HG03139 (cell line): Measurements from ENCODE around the gene RAPGEF1.

Experiments used
- ATAC-seq: cut with Tn5 transposase; IDR thresholded peaks from one replicate; pipeline ENCODE4 v1.9.1; 2021; ENCODE audit not compliant: unreplicated experiment

Gene RAPGEF1

DNA sequence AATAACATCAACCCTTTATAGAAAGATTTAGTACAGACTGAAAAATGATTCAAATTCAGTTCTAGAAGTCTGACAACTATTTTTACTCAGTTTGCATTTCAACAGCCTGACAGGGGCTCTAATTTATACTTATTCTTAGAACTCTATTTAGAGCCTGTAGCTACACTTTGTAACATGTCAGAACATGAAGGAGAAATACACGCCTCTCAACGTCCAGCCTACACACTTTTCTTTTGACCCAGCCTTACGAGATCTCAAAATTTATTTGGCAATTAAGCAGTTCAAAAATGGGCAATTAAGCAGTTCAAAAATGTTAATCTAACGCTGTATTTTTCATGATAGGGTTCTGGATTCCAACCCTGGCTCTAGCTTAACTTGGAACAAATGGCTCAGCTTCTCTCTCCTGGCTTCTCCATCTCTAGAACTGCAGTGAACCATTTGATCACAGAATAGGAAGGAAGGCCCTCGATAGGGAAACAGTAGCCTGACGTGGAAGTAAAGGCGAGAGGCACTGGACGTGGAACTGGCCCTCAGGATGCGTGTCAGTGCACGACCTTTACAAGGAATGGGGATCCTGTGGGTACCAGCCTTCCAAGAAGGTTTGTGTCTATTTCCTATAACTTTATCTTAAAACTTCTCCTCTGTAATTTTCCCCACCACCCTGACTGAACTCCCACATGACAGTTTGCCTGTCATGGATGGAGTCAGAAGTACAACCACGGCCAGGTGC lies 128.1 kb downstream of the RAPGEF1 start:
- ATAC-seq: no peak

DNA sequence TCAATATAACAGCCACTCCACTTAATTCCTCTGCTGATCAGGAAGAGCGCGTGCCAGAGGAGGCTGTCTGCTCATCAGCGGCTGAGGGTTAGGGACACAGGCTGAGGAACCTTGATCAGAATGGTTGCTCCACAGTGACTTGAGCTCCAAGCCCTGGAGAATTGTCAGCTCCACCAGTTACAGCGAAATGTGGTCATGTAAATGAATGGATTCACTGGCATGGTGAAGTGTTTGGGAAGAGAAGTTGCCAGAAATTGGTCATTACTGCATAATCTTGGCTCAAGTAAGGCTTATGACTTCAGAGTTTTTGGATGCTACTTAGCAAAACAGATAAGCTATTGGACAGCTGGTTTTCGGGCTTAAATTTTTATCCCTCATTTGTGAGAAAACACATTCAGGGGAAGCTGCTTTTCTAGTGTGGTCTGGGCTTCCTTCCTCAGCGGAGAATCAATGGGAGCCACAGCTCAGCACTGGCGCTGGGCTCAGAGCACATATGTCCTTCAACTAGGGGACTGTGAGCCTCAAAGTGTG lies 129.6 kb downstream of the RAPGEF1 start:
- ATAC-seq: no peak

DNA sequence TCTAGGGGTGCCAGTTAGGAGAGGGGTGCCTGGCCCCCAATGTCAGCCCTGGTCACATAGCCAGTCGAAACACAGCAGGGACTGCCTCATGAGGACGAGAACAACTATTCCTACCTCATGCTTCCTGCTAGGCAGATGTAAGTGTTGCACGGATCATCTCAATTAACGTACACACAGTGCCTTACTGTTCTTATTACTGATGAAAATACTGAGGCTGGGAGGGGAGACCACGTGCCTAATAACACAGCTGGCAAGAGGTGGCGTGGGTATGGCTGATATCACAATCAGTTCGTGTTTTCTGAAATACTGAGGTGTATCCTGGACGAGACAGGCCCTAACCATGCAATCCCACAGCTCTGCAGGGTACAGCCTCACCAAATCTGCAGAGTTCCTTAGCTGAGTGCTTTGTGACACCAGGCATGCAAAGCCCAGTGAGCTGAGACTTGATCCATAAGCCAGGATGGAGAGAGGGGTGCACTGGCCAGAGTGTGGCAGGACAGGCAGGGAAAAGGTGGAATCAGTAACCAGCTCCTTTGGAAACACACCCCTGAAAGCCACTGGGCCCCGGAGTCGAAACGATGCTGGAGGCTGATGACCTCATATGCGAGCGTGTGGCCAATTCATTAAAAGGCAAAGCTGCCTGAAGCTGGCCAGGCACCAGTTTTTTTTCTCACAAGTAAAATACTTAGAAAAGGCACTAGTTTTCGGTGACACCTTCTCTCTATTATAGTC lies 130.6 kb downstream of the RAPGEF1 start:
- ATAC-seq: no peak

DNA sequence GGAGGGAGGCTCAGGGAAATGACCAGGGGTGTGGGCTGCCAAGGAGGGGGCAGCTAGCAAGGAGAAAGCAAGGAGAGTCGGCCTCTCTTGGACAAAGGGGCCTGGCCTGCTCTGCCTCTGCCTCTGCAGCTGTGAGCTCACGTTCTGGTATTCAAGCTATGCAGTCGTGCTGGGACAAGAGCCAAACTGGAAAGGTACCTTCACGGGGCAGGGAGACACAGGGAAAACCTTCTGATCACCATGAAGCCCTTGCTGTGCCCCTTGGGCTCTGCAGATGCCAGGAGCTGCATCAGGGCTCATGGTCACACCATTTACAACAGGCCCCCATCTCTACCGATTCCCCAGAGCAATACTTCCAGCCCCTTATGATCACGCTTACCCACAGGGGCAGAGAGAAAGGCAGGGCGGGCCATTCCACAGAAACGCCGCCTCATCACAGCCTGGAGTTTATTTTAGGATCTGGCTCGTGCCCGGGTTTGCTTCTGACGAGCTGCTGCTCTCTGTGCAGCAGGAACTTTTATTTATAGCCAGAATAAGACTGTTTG lies 131.3 kb downstream of the RAPGEF1 start:
- no peak for ATAC-seq

DNA sequence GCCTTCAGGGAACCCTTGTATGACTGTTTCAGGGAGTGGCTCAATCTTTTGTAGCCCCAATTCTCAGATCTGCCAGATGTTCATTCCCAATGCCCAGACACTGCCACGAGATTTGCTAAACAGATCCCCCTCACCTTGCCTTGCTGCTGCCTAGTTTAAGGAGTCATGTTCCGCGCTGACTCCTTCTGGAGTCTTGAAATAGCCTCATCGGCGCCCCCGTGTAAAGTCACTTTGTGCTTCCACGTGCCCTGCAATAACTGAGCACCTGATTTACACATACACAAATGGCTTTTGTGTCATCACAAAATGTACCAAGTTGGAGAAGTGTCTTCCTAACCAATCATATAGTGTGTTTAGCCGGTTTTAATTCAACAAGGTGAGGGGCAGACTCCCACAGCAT lies 132.3 kb downstream of the RAPGEF1 start:
- ATAC-seq: no peak

DNA sequence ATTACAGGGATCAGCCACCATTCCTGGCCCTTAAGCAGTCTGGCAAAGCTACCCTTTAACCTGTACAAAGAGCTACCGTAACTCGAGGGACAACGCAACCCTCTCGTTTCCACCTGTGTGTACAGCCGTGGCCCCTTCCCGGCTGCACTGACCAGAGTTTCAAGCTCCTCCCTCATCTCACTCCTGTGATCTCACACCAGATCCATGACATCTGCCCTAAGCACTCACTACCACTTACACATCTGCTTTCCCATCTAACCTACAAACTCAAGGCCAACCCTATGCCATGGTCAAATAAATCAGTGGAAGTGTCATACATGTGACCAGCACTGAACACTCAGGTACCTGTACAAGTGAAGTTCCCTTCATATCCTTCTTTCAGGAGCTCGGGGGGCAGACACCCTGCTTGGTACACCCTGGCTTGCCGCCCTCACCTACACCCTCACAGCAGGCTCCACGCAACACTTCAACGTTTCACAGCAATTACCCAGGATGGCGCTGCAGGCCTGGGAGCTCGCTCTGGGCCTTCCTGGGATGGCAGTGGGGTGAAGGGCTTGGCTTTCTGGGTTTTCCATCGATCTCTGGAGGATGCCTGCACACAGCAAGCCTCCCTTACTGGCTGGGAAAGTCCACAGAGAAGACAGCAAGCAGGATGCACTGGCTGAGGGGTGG lies 132.8 kb downstream of the RAPGEF1 start:
- no peak for ATAC-seq

DNA sequence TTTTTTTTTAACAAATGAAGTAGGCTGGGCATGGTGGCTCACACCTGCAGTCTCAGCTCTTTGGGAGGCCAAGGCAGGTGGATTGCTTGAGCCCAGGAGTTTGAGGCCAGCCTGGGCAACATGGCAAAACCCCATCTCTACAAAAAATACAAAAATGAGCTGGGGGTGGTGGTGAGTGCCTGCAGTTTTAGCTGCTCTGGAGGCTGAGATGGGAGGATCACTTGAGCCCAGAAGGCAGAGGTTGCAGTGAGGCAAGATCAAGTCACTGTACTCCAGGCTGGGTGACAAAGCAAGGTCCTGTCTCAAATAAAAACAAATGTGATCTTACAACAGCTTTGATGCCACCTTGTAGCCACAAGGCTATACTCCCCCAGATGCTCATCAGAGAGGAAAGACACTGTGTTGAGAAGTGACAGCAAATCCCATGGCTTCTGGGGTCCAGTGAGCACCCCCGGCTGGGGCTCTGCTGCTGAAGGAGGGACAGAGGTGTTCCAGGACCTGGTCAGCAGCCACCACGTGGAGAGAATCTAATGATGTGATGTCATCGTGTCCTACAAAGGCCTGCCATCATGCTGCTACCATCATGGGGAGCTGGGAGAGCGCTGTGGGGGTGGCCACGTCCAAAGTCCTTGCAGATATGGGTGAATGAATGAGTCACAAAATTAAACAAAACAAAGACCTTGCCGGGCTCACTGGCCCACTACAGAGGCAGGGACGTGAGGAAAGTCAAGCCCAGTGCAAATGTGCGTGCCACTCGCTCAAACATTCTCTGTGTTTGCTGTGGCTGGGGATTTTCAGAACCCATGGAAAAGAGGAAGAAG lies 133.9 kb downstream of the RAPGEF1 start:
- no peak for ATAC-seq

DNA sequence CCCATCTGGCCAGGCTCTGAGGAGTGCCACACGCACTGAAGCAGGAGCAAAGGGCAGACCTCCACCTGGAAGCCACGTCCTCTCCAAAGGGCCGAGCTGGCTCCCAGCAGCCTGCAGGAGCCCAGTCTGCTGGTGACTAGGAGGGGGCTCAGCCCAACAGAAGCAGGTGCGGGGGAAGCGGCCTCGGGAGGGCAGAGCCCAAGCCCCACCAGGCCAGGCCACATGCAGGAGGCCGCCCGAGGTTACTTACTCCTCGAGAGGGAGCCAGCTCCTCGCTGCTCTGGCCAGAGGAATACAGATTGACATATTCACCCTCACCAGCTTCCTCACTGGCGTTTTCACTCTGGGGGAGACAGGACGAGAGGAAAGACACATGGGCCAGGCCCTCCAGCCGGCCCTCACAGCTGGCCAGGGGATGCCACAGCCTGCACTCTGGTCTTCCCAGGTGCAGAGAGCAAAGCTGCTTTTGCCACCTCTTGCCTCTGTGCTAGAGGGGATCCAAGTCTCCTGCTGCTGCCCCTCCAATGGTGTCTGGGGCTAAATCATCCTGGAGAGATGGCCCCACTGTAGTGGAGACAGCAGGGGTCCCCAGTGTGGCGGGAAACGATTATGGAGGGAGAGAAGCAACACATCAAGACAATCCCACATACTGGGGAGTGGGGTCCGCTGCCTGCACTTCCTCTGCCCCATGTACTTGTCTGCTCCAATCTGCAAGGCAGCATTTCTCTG lies 136.0 kb downstream of the RAPGEF1 start:
- no peak for ATAC-seq

DNA sequence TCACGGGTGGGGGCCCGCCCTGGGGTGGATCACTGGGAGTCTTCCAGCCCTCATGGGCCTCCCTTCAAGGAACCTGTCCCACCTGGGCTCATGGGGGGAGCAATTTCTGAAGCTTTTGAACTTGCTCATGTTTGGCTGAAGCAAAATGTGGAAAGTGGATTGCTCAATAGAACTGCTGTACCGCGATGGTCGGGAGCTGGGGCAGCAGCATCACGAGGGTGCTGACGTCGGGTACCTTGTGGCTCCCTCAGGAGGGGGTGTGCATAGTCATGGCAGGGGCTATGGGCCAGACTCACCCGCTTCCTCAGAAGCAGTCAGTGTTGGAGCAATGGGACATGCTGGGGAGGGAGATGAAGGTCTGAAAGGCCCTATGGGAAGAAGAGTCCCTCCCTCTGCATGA lies 136.7 kb downstream of the RAPGEF1 start:
- no peak for ATAC-seq

DNA sequence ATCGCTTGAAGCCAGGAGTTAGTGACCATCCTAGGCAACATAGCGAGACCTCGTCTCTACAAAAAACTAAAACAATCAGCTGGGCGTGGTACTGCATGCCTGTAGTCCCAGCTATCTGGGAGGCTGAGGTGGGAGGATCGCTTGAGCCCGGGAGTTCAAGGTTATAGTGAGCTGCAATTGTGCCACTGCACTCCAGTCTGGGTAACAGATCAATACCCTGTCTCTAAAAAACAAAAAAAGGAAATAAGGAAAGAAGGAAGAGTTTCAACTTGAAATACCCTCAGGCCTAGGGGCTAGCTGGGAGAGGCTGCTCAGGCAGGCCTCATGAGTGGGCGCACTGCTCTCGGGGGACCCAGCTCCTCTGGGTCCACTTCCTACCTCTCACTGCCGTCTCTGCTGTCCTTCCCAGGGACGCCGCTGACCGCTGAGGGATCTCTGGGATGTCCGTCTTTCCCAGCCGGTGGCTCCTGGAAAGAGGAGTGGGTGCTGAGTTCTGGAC lies 138.1 kb downstream of the RAPGEF1 start:
- no peak for ATAC-seq

DNA sequence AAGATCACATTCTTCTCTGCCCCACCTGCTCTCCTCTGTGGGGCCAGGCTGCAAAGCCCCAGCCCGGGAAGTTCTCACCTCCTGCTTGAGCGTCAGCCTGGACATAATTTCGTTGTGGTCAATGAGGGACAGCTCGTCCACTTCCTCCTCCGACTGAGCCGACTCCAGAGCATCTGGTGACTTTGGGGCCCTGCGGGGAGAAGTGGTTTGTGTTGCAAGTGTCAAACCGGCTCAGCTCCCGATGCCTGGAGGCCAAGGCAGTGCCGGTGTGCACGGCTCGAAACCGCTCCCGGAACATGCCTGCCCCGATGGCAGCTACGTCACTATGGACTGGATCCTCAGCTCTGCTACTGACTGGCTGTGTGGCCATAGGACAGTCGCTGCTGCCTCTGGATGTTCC lies 141.8 kb downstream of the RAPGEF1 start:
- ATAC-seq: no peak

DNA sequence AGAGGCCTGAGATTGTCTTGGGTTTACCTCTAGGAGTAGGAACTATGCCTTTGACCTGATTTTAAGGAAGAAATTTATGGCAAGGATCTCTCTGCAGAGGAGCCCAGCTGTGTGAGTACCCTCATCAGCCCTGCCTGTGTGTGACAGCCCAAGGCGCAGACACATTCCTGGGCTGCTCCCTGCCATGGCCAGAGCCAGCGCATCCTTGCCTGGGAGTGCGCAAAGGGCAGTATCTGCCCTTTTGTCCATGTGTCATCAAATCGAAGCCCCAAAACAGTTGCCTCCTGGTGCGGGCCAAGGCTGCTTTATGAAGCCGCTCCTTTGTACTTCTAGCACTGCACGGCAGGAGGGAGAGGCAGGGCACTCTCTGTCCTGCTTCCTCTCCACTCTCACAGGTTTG lies 142.6 kb downstream of the RAPGEF1 start:
- no peak for ATAC-seq

DNA sequence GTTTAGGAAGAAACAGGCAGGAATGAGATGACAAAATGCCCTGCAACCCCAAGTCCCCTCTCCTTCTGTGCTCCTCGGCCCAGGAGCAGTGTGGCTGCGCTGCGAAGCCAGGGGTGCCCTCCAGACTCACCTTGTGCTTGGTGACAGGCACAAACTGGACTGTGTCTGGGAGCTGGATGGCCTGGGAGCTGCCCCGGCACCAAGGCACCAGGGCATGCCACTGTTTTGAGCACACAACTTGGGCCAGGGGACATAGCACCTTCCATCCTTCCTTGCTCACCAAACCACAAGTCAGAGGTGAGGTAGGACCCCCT lies 143.5 kb downstream of the RAPGEF1 start:
- ATAC-seq: no peak

DNA sequence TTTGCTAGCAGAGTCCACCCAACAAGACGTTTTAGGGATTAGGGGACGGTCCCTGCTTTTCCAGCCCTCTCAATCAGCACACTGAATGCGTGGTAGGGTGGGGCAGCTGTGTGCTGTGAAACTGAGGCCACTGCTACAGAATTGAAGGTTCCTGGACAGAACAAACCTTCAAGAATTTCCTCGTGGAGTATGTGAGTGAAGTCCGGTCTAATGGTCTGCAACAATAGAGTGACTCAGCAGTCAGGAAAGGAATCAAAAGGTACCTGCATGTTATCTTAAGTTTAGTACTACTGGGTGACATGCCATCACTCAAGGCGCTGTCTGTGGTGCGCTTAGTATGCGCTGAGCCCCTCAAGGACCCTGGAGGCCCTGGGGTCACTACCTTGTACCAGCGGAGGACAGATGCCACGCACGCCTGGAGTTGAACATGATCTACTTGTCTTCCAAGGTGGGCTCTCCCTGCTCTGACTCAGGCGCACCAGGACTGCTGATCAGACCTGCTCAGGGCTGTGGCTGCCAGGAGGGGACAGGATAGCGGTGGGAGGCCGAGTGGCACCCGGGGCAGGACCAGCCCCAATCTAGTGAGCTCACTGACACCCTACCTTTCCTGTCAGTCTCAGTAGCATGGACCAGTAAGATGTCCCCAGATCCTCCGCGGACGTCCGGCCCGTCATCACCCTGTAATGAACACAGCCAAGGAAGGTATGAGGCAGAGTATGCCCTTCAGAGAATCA lies 144.0 kb downstream of the RAPGEF1 start:
- no peak for ATAC-seq

DNA sequence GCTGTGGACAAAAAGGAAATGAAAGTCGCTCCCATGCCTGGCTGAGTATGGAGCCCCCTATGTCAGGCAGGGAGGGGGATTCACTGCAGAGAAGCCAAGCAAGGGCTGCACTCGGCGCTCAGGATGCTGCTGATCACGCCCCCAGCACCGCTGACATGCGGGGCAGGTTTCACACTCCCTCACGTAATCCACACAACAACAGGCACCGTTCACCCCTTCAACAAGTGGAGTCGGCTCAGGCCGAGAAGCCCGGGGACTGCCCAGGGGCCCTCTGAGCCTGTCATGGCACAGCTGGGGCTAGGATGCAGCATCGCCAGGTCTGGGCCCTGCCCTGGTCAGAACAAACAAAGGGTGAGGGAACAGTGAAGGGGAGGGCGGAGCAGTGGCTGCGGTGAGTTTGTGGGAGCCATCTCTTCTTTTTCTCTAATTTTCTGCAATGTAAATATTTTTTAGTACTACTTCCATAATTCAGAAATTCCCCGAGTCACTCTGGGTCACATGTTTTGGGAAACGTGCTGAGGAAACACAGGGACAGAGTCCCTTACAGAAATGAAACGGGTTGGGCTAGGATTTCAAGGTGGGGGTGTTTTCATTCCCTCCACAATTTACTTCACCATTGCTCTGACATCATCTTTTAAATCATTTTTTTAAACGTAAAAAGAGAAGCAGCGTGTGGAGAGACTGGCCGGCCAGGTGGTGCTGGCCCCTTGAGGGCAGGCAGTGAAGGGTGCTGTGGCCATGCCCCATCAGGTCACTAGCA lies 144.8 kb downstream of the RAPGEF1 start:
- no peak for ATAC-seq

DNA sequence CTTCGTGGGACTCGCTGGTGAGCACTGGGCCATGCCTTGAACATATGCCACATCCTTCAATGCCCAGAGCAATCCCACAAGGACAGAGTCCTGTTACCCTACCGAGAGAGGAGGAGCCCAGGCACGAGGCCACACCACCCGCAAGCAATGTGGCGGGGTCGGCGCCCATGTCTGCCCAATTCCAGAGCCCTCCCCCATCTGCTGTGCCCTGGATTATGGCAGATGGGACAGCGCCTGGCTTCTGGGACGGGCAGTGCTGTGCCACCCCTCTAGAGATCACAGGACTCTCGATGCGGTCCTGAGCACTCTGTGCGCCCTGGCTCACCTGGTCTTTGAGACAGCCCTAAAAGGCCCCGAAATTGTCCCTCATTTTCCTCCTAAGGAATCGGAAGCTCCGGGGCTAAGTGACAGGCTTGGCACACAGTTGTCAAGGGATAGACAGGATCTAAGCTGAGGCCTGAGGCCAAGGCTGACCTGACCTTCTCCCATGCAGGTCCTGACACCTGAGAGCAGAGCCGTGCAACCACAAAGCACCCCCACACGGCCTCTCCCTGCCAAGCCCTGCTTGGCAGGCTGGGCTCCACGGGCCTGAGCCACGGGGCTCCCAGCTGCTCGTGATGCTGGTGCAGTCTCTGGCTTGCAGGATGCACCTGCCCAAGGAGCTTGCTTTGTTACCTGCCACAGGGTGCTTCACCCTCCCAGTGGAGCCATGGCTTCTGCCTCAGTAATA lies 145.8 kb downstream of the RAPGEF1 start:
- no peak for ATAC-seq

DNA sequence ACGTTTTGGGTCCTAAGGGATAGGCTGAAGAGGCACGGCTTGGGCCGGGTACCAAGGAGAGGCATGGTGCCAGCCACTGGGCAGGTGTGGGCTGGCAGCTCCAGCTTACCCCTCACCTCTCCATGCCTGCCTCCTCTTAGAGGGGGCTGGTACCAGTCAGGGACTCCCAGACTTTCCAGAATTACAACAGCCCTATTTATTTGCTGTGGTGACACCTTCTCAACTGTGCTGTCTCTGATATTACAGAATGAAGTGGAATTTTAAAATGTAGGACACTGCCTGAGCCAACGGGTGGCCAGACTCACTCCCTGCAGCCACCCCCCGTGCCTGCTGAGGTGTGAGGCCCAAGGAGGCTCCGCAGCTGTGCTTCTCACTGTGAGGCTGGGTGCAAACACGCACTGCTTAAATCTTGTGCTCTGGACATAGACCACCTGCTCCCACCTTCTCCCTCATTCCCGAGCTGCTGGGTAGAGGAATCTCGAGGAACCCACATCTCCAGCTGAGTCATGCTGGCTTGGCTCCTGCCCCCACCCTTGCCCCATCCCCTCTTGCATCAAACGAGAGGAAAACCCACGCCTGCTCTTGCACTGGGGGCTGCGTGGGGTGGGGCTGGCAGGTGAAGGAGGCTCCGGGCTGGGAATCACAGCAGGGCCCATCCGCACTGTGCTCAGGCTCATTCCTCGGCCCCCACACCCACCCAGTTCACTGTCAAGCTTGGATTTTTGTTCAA lies 146.6 kb downstream of the RAPGEF1 start:
- no peak for ATAC-seq
